Stimulated activated CD8-positive, alpha-beta memory T cell treated with anti-CD3 and anti-CD28 coated beads, Interleukin-12 subunit alpha, Interleukin-12 subunit beta, amount 100 ng/mL, for 4 hours (primary cell): Measurements from ENCODE around the gene ITIH1.

Source experiments
- DNase-seq: peaks from one replicate; pipeline ENCODE4 v3.0.0-alpha.2; 2020; ENCODE audit warnings: low read depth

Gene ITIH1

GRCh38 chr3:52789746-52790040 lies 12.3 kb downstream of the ITIH1 start:
- DNase-seq: no peak

GRCh38 chr3:52790337-52790736 lies 12.9 kb downstream of the ITIH1 start:
- no peak for DNase-seq

GRCh38 chr3:52790741-52791140 lies 13.3 kb downstream of the ITIH1 start:
- DNase-seq: no peak

- DNase-seq: no peak
These were observed 14.0 kb downstream of the ITIH1 start for GRCh38 chr3:52791366-52791765.

GRCh38 chr3:52791928-52792327 lies 14.5 kb downstream of the ITIH1 start:
- no peak for DNase-seq

- DNase-seq: no peak
These were observed 15.0 kb downstream of the ITIH1 start for GRCh38 chr3:52792413-52792812.

GRCh38 chr3:52792961-52793695 lies 15.7 kb downstream of the ITIH1 start:
- no peak for DNase-seq

GRCh38 chr3:52793702-52794611 lies 16.6 kb downstream of the ITIH1 start:
- no peak for DNase-seq

GRCh38 chr3:52794612-52795099 lies 17.3 kb downstream of the ITIH1 start, which contains the start of gene ITIH3:
TSS of gene ITIH3 (plus strand) at chr3:52794796. CDS start at chr3:52794804, 8 bp downstream.
- DNase-seq: no peak

- no peak for DNase-seq
These were observed 18.0 kb downstream of the ITIH1 start for GRCh38 chr3:52795298-52795900.

- DNase-seq: no peak
These were observed 19.0 kb downstream of the ITIH1 start for GRCh38 chr3:52796411-52796810.

GRCh38 chr3:52798376-52798977 lies 21.1 kb downstream of the ITIH1 start:
- no peak for DNase-seq

- no peak for DNase-seq
These were observed 21.6 kb downstream of the ITIH1 start for GRCh38 chr3:52798978-52799476.

GRCh38 chr3:52800079-52800478 lies 22.7 kb downstream of the ITIH1 start:
- no peak for DNase-seq

GRCh38 chr3:52801839-52802238 lies 24.4 kb downstream of the ITIH1 start:
- no peak for DNase-seq

GRCh38 chr3:52805270-52806039 lies 28.1 kb downstream of the ITIH1 start:
- DNase-seq: no peak

GRCh38 chr3:52809149-52809548 lies 31.8 kb downstream of the ITIH1 start:
- no peak for DNase-seq

GRCh38 chr3:52809662-52810377 lies 32.4 kb downstream of the ITIH1 start:
- no peak for DNase-seq

GRCh38 chr3:52810923-52811322 lies 33.5 kb downstream of the ITIH1 start:
- DNase-seq: no peak

GRCh38 chr3:52811452-52812011 lies 34.1 kb downstream of the ITIH1 start:
- DNase-seq: no peak
